IMR-90 (cell line): ENCODE measurements around the gene ABCG4.

ENCODE experiments used
- CTCF ChIP-seq: conservative IDR thresholded peaks from 2 replicates; pipeline ENCODE4 v1.5.1; 2012; ENCODE audit warnings: mild to moderate bottlenecking, low read depth, low read length, improper control_type of control experiment
- MAZ ChIP-seq: IDR thresholded peaks from 2 replicates; pipeline ENCODE4 v1.6.1; 2012; ENCODE audit warnings: low read depth, mild to moderate bottlenecking, low read length, improper control_type of control experiment, moderate library complexity, borderline replicate concordance
- MXI1 ChIP-seq: IDR thresholded peaks from 2 replicates; pipeline ENCODE4 v1.6.1; 2012; ENCODE audit warnings: low read depth, mild to moderate bottlenecking, low read length, moderate library complexity, borderline replicate concordance
- USF2 ChIP-seq: fragments of 150-350 bp; IDR thresholded peaks from 2 replicates; pipeline ENCODE4 v1.6.1; 2017; ENCODE audit warnings: mild to moderate bottlenecking, antibody characterized with exemption, low read length, low read depth

GRCh38 chr11:119108146-119108856, 40.6 kb upstream of the ABCG4 start:
- TF ChIP-seq MAZ (no peak), CTCF (no peak), USF2 (no peak), MXI1 (no peak)
